ENCODE data around the gene MCL1.

Gene MCL1

DNA sequence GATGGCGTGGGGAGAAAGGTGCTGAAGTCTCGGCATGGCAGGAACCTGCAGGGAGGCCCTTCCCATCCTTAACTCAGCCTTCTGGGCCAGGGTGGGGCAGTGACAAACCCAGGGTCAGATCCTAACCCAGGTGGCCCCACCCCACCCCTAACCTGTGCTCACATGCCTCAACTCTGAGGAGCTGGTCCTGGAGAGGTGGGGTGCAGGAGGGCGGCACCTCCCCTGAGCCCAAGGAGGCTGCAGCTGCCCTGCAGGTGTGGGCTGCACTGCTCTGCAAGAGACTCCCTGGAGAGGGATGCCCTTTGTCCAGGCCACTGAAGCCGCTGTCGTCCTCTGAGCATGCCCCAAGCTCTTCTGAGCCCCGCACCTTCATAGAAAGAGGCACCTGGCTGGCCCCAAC, 45.4 kb downstream of the MCL1 start:
- no peaks in the 10 kb centered on the region for H3K27me3 ChIP-seq (ENCODE audit: insufficient read depth, poor library complexity, severe bottlenecking)
- no peak overlapping the region for H3K27ac ChIP-seq (ENCODE audit: poor library complexity, severe bottlenecking)
- no peak for TF ChIP-seq CTCF (IDR thresholded peaks at IDR 0.05; ENCODE audit: poor library complexity, severe bottlenecking)
- no peak overlapping the region for H3K4me3 ChIP-seq (ENCODE audit: severe bottlenecking)
- H3K4me1 ChIP-seq (ENCODE audit: insufficient read depth, poor library complexity, severe bottlenecking) = peaks cover 20% of the 10 kb centered on the region
- no peaks in the 10 kb centered on the region for H3K9me3 ChIP-seq (ENCODE audit: severe bottlenecking)
- ATAC-seq (ENCODE audit: low read depth) (peak; percentile 8; the same call in 1 of the 3 replicates), DNase-seq (ENCODE audit: low spot score) (no peak)
- no peaks in the 10 kb centered on the region for H3K36me3 ChIP-seq (ENCODE audit: low read depth)

DNA sequence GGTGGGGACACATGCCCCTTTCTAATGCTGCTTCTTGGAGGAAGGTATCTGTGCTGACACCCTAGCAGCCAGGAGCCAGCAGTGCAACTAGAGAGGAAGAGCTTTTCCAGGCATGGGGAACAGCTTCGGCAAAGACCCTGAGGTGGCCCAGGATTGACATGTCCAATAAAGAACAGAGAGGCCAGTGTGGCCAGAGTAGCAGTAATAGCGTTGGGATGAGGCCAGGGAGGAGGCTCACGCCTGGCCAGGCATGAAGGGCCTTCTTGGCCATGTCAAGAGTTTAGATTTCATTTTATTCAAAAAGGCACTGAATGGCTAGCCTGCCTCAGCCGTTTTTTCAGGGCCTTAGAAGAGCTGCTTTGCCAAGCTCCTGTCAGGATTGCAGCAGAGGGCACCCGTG, 46.5 kb downstream of the MCL1 start:
- DNase-seq (ENCODE audit: low spot score) = no peak
- Histone ChIP-seq H3K36me3 (ENCODE audit: low read depth) (no peaks in the 10 kb centered on the region), H3K4me1 (ENCODE audit: insufficient read depth, poor library complexity, severe bottlenecking) (peaks cover 16% of the 10 kb centered on the region), H3K9me3 (ENCODE audit: severe bottlenecking) (no peaks in the 10 kb centered on the region), H3K4me3 (ENCODE audit: severe bottlenecking) (no peak overlapping the region), H3K27me3 (ENCODE audit: insufficient read depth, poor library complexity, severe bottlenecking) (no peaks in the 10 kb centered on the region), H3K27ac (ENCODE audit: poor library complexity, severe bottlenecking) (no peak overlapping the region)
- TF ChIP-seq CTCF (IDR thresholded peaks at IDR 0.05; ENCODE audit: poor library complexity, severe bottlenecking) = peak; percentile 59
- no peak for ATAC-seq (ENCODE audit: low read depth)

DNA sequence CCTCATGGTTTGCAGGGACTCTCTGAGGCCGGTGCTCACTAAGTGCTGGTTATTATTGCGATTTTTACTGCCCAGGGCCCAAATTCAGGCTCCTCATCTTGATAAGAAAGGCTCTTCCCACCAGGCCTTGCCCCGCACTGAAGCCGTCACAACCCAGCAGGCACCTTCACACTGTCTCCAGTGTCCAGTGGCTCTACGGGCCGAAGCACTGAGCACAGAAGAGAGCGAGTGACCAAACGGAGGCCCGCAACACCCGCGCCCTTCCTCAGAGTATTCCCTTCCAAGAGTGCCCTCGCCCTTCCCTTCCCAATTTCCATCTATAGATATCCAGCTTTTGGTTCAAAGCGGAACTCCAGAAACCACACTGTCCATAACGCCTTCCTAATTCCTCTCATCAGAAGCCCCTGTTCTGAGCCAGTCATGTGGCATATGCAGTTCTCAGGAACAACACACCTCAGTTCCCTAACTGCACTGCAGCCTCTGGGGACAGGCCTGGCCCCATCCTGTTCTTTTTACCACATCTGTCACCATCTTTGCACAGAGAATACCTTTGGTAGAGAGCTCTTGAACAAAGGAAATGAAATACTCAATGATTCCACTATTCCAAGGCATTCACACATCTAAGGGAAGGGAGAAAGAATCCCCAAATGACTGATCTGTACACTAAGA, 48.8 kb downstream of the MCL1 start:
- ATAC-seq (ENCODE audit: low read depth) (no peak), DNase-seq (ENCODE audit: low spot score) (no peak)
- H3K27ac ChIP-seq (ENCODE audit: poor library complexity, severe bottlenecking) = no peak overlapping the region
- H3K27me3 ChIP-seq (ENCODE audit: insufficient read depth, poor library complexity, severe bottlenecking) = no peaks in the 10 kb centered on the region
- no peak overlapping the region for H3K4me3 ChIP-seq (ENCODE audit: severe bottlenecking)
- no peak for TF ChIP-seq CTCF (IDR thresholded peaks at IDR 0.05; ENCODE audit: poor library complexity, severe bottlenecking)
- H3K9me3 ChIP-seq (ENCODE audit: severe bottlenecking) = no peaks in the 10 kb centered on the region
- no peaks in the 10 kb centered on the region for H3K36me3 ChIP-seq (ENCODE audit: low read depth)
- H3K4me1 ChIP-seq (ENCODE audit: insufficient read depth, poor library complexity, severe bottlenecking) = peaks cover 7% of the 10 kb centered on the region

DNA sequence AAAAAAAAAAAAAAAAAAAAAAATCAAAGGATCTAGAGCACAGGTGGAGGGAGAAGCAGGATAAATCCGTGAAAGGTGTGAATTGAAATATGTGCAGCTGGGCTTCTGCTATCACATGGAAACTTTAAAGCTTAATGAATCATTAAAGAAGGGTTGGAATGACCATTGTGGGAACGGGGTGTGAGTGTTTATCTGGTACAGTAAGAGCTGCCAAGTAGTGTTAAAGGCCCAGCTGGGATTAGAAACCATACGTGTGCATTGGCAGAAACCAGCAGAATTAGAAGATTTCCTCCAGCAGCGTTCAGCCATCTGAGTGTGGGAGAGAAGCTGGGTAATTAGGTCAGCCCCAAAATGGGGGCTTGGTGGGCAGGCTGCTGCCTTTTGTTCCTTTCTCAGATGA, 50.4 kb downstream of the MCL1 start:
- Histone ChIP-seq H3K4me1 (ENCODE audit: insufficient read depth, poor library complexity, severe bottlenecking) (peaks cover 7% of the 10 kb centered on the region), H3K27me3 (ENCODE audit: insufficient read depth, poor library complexity, severe bottlenecking) (no peaks in the 10 kb centered on the region), H3K36me3 (ENCODE audit: low read depth) (no peaks in the 10 kb centered on the region), H3K9me3 (ENCODE audit: severe bottlenecking) (no peaks in the 10 kb centered on the region), H3K4me3 (ENCODE audit: severe bottlenecking) (no peak overlapping the region), H3K27ac (ENCODE audit: poor library complexity, severe bottlenecking) (no peak overlapping the region)
- DNase-seq (ENCODE audit: low spot score) = no peak
- TF ChIP-seq CTCF (IDR thresholded peaks at IDR 0.05; ENCODE audit: poor library complexity, severe bottlenecking) = no peak
- peak; percentile 44; the same call in 2 of the 3 replicates for ATAC-seq (ENCODE audit: low read depth)

GRCh38 chr1:150528196-150528595, 51.2 kb downstream of the MCL1 start:
- peaks cover 7% of the 10 kb centered on the region for H3K4me1 ChIP-seq (ENCODE audit: insufficient read depth, poor library complexity, severe bottlenecking)
- H3K4me3 ChIP-seq (ENCODE audit: severe bottlenecking) = no peak overlapping the region
- peak overlapping the region; percentile 29 for H3K27ac ChIP-seq (ENCODE audit: poor library complexity, severe bottlenecking)
- H3K27me3 ChIP-seq (ENCODE audit: insufficient read depth, poor library complexity, severe bottlenecking) = no peaks in the 10 kb centered on the region
- no peaks in the 10 kb centered on the region for H3K36me3 ChIP-seq (ENCODE audit: low read depth)
- DNase-seq (ENCODE audit: low spot score) = no peak
- ATAC-seq (ENCODE audit: low read depth) = peak; percentile 46; the same call in 1 of the 3 replicates
- H3K9me3 ChIP-seq (ENCODE audit: severe bottlenecking) = no peaks in the 10 kb centered on the region
- no peak for TF ChIP-seq CTCF (IDR thresholded peaks at IDR 0.05; ENCODE audit: poor library complexity, severe bottlenecking)

All from RWPE2 (cell line).